ENCODE results near the gene CDC25B.
"Not testable (repeated sequence)": the region's sequence is repeated elsewhere in the genome, so short reads cannot be mapped to it uniquely, and the experiment has no call there.

CDC25B gene

GRCh38 chr20:3842348-3842930 lies 46.3 kb downstream of the CDC25B start:
- DNase-seq: no peak

GRCh38 chr20:3843490-3843889 lies 47.4 kb downstream of the CDC25B start:
- no peak for DNase-seq

DNA sequence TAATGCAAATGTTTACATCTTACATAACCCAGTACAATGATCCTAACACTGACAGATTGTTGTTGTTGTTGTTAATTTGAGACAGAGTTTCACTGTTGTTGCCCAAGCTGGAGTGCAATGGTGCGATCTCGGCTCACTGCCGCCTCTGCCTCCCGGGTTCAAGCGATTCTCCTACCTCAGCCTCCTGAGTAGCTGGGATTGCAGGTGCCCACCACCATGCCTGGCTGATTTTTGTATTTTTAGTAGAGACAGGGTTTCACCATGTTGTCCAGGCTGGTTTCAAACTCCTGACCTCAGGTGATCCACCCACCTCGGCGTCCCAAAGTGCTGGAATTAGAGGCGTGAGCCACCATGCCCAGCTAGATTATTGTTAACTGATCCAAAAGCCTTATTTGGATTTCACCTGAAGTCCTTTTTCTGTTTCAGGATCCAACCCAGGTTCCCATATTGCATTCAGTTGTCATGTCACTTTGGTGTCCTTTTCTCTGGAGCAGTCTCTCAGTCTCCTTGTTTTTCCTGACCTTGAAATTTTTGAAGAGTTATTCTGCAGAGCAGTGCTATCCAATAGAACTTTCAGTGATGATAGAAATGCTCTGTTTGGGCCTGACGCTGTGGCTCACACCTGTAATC lies 48.0 kb downstream of the CDC25B start:
- not testable (repeated sequence) for DNase-seq

- DNase-seq: no peak
Observed at GRCh38 chr20:3846378-3846739, 50.2 kb downstream of the CDC25B start.

DNA sequence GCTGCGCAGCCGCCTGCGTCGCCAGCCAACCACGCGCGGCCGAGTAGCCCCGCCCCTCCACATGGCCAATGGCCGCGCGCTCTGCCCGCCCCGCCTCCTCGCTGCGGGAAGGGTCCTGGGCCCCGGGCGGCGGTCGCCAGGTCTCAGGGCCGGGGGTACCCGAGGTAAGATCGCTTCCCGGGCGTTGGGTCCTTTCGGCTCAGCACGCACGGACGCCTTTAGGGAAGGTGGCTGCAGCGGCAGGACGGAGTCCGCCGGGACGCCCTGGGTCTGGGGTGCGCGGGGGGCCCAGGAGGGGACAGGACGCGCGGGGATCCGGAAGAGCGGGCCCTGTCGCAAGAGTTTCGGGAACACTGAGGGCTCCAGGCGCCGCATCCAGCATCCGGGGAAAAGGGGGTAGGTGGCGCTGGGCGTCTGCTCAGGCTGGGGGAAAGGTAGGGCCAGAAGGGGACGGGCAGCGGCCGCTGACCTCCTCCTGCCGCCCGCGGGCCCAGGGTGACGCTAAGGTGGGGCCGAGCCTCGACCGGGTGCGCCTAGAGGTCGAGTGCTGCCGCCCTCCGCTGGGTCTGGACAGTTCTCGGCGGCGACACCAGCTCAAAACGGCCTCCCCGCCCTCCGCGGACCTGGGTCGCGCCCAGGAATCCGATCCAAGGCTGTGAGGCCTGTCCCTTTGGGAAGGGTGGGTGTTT lies 50.8 kb downstream of the CDC25B start, which contains the start of gene MAVS:
MAVS (plus strand) TSS at position 95 of the 689 bp plus-strand sequence. CDS start 7,791 bp downstream, outside the sequence.
- DNase-seq: peak; percentile 29

DNA sequence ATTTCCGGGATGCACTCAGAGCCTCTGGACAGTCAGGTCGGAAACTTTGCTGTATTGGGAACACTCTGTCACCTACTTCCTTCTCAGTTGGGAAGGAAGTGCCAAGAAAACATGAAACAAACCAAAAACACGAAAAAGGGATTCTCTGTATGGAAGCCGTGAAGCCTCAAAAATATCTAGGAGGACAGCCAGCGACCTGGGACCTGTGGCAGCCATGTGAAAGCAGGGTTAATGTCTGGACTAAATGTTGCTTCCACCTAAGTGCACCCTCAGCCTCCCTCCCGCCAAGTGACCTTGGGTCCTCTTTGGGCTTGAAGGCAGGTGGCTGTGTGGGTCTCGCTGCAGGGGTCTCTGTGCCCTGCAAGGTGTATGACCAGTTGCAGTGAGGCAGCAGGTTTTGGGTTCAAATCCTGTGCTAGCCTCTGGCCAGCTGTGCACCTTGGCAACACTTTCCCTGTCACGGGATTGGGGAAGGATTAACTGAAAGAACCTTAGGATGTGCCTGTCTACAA lies 51.4 kb downstream of the CDC25B start:
- DNase-seq: no peak

DNA sequence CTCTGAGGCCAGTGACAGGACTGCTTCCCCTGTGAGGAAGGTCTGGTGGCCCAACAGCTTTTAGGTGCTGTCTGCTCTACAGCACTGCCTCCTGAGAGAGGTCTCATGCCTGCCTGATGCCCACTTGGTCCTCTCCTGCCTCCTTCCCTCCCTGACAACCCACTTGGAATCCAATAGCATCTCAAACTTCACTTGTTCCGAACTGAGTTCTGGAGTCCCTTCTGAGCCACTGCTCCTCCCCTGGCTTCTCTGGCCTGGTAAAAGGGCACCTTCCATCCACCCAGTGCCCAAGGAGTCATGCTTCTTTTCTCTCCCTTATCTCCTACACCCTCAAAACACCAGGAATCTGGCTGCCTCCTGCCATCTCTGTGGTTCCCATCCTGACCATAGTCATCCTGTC lies 52.5 kb downstream of the CDC25B start:
- DNase-seq: no peak

DNA sequence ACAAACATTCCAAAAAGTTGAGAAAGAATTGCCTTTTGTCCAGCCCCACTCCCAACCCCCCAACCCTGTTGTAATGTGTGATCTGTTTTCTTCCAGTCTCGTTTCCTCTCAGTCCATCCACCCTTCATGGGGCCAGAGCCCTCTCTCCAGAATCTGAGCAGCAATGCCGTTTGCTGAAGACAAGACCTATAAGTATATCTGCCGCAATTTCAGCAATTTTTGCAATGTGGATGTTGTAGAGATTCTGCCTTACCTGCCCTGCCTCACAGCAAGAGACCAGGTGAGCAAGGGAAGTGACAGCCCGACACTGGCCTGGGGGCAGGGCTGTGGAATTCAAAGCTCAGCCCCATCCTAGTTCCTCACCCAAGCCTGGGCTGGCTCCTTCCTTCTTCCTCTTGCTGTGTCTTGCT lies 58.4 kb downstream of the CDC25B start:
- no peak for DNase-seq

Measured in NCI-H524 treated with DMSO at 0.1 percent for 48 hours (cell line).